SU-DHL-6 (cell line): ENCODE measurements around the gene SETD6.

Experiments
- CTCF ChIP-seq: fragments of 200-600 bp; sonication (generic); IDR thresholded peaks from one replicate; pipeline ENCODE4 v1.5.1; 2017; ENCODE audit warnings: antibody characterized with exemption, mild to moderate bottlenecking, low read length, moderate library complexity; ENCODE audit not compliant: insufficient read depth, poor library complexity, severe bottlenecking
- EZH2phosphoT487 ChIP-seq: fragments of 200-600 bp; sonication (generic), shearing (Covaris generic); conservative IDR thresholded peaks from 2 replicates; pipeline ENCODE4 v1.6.1; 2018; ENCODE audit warnings: mild to moderate bottlenecking, antibody characterized with exemption, low read length, moderate library complexity, mixed read lengths

GRCh38 chr16:58507963-58508670 lies 7.2 kb upstream of the SETD6 start:
- TF ChIP-seq CTCF (no peak), EZH2phosphoT487 (no peak)
